ENCODE data around the gene GGT6. TPM values are rescaled to one million over a fixed set of nuclear protein-coding genes. Genes with fewer than 3 reads are reported as not detected.

Gene GGT6
- total RNA-seq, 1 donor from 2014 or later = not detected

DNA sequence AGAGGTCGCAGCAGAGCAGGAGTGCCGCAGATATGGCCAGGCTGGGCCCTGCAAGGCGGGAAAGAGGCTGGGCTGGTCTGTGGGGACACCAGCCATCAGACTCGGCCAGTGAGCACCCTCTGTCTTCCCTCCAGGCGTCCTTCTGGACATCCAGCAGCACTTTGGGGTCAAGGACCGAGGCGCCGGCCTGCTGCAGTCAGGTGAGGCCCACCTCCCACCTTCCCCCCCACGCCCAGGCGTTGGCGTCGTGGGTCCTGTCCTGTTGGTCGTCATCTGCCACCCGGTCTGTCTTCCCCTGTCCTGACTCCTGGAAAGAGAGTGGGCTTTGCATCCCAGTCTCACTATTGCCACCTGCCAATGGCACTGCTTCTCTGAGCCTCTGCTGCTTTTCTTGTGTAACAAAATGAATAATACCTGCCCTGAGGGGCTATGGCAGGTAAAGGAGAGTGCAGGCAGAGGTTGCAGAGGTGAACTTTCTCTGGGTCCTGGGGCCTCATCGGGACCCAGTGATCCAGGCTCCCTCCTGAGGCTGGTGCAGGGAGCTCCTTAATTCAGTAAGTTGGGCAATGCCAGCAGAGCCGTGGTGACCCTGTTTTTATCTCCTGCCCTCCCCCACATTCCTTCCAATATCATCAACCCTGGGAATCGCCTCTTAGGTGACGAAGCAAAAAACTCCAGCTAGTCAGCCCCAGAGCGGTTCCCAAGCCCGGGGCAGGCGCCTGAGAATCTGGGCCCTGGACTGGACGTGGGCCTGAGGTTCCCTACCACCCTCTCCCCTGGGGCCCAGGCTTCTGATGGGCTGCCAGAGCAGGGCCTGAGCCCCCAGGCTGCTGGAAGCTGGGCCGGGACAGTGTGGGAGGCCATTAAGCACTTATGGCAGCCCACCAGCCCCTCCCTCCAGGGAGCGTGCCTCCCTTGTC lies 47.0 kb downstream of the GGT6 start:
- TF ChIP-seq, protein P1, sequence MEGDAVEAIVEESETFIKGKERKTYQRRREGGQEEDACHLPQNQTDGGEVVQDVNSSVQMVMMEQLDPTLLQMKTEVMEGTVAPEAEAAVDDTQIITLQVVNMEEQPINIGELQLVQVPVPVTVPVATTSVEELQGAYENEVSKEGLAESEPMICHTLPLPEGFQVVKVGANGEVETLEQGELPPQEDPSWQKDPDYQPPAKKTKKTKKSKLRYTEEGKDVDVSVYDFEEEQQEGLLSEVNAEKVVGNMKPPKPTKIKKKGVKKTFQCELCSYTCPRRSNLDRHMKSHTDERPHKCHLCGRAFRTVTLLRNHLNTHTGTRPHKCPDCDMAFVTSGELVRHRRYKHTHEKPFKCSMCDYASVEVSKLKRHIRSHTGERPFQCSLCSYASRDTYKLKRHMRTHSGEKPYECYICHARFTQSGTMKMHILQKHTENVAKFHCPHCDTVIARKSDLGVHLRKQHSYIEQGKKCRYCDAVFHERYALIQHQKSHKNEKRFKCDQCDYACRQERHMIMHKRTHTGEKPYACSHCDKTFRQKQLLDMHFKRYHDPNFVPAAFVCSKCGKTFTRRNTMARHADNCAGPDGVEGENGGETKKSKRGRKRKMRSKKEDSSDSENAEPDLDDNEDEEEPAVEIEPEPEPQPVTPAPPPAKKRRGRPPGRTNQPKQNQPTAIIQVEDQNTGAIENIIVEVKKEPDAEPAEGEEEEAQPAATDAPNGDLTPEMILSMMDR (IDR thresholded peaks at IDR 0.05; ENCODE audit: borderline replicate concordance) = no peak
- Histone ChIP-seq H3K9me3 (replicated peaks) (no peaks in the 10 kb centered on the region), H3K4me1 (peaks cover 62% of the 10 kb centered on the region), H3K36me3 (no peaks in the 10 kb centered on the region), H3K27ac (replicated peaks) (no peak overlapping the region), H3K4me3 (no peak overlapping the region), H3K27me3 (ENCODE audit: low read depth) (no peaks in the 10 kb centered on the region)
- intact Hi-C loops (cut with micrococcal nuclease) = no loop called here
- no peak for DNase-seq

DNA sequence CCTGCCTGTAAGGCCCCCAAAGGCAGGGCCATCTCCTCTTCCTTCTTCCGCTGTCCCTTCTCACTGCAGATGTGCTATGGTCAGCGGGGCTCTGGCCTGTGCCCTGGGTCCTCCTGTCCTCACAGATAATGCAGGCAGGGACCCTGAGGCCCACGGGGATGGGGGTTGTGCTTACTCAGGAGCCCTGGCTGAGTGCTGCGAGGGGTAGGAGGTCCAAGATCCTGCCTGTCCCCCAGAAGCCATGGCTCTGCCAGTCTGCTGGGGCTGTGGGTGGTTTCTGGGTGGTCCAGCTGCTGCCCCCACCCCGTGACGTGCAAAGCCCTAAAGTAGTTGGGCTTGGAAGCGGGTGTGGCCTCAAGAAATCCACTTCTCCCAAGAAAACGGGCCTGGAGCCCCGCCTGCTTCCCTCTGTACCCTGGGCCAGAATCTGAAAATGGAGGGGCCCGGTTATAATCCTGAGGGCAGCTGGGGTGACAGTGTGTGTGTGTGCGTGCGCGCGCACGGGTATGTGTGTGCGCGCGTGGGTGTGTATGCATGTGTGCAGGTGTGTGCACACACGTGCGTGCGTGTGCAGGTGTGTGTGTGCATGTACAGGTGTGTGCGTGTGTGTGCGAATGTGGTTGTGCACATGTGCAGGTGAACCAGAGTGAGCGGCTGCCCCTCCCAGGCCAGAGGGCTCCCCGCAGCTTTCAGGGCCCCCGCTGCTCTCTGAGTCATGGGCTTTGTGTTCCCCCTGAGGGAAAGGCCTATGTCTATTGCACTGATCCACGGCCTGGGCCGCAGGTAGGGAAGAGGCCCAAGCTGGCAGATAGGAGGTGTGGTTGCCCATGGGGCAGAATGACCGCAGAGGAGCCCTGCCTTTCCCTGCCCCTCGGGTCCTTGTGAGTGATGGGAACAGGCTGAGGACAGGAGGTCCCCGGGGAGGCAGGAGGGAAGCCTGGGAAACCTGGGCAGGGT lies 47.9 kb downstream of the GGT6 start:
- Histone ChIP-seq H3K9me3 (replicated peaks) (no peaks in the 10 kb centered on the region), H3K4me1 (peaks cover 69% of the 10 kb centered on the region), H3K27ac (replicated peaks) (peak overlapping the region; percentile 87), H3K36me3 (no peaks in the 10 kb centered on the region), H3K4me3 (no peak overlapping the region), H3K27me3 (ENCODE audit: low read depth) (no peaks in the 10 kb centered on the region)
- intact Hi-C loops (cut with micrococcal nuclease) = no loop called here
- TF ChIP-seq, protein P1 (IDR thresholded peaks at IDR 0.05; ENCODE audit: borderline replicate concordance) = no peak
- DNase-seq = no peak

DNA sequence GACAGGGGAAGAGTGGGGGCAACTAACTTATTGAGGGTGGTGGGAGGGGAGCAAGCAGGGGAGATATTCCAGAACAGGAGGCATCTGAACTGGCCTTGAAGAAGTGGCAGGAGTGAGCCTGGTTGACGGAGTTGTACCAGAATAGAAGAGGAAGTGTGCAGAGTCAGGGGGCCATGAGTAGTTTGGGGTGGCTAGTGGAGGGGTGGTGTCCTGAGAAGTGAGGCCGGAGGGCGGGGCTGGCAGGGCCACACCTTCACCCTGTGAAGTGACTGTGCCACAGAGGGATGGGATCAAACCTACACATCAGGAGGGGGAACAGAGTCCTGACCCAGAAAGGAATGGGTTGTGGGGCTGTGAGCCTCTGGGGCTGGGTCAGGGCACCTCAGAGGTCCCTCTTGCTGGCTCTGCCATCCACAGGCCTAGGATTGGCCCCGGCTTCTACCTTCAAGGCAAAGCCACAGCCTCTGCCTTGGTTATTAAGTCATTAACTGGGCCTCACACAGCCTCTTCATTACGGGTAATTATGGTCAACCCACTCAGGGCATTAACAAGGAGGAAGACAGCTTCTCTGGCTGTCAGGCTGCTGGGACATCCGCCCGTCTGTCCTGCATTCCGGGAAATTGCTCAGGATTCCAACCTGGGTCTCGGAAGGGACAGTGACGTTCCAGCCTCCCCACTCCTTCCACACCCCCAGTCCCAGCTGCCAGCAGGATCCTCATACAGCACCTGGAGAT lies 49.0 kb downstream of the GGT6 start:
- Histone ChIP-seq H3K4me3 (no peak overlapping the region), H3K27ac (replicated peaks) (peak overlapping the region; percentile 87), H3K9me3 (replicated peaks) (no peaks in the 10 kb centered on the region), H3K36me3 (no peaks in the 10 kb centered on the region), H3K4me1 (peaks cover 80% of the 10 kb centered on the region), H3K27me3 (ENCODE audit: low read depth) (no peaks in the 10 kb centered on the region)
- intact Hi-C loops (cut with micrococcal nuclease) = no loop called here
- TF ChIP-seq, protein P1 (IDR thresholded peaks at IDR 0.05; ENCODE audit: borderline replicate concordance) = no peak
- no peak for DNase-seq

DNA sequence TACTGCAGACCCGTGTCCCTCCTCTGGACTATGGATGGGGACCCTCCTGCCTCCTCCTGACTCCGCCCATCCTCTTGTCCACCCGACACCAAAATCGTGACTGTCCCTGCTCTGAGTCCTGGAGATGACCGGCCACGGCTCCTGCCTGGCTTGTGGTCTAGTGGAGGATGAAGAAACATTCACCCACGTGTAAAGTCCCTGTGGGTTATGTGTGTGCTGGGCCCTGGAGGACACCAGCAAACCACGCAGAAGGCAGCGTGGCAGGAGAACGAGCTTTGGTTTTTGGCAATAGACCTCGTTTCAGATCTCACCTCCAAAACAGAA lies 49.8 kb downstream of the GGT6 start:
- no peak overlapping the region for H3K4me3 ChIP-seq
- no peaks in the 10 kb centered on the region for H3K36me3 ChIP-seq
- H3K27ac ChIP-seq (replicated peaks) = peak overlapping the region; percentile 87
- no peaks in the 10 kb centered on the region for H3K9me3 ChIP-seq (replicated peaks)
- H3K4me1 ChIP-seq = peaks cover 88% of the 10 kb centered on the region
- H3K27me3 ChIP-seq (ENCODE audit: low read depth) = no peaks in the 10 kb centered on the region
- TF ChIP-seq, protein P1 (IDR thresholded peaks at IDR 0.05; ENCODE audit: borderline replicate concordance) = no peak
- intact Hi-C loops (cut with micrococcal nuclease) = no loop called here
- no peak for DNase-seq

Measured in left ventricle myocardium inferior (tissue), 1 donor.